GM21360 (cell line): ENCODE data around the gene NNAT.

Experiments
- ATAC-seq: cut with Tn5 transposase; IDR thresholded peaks from one replicate; pipeline ENCODE4 v1.9.1; 2021; ENCODE audit warnings: mild to moderate bottlenecking, moderate library complexity; ENCODE audit not compliant: unreplicated experiment

NNAT gene

GRCh38 chr20:37523911-37524700 is 3.1 kb downstream of the NNAT start:
- ATAC-seq, result no peak

- ATAC-seq, result no peak
Measured at GRCh38 chr20:37524859-37525708, 4.0 kb downstream of the NNAT start.

- ATAC-seq, result no peak
Measured at GRCh38 chr20:37525810-37526209, 4.8 kb downstream of the NNAT start.

- no peak for ATAC-seq
Measured at GRCh38 chr20:37526238-37526838, 5.3 kb downstream of the NNAT start.

- ATAC-seq, result no peak
Measured at GRCh38 chr20:37526839-37527637, 6.0 kb downstream of the NNAT start.

- peak; percentile 62 for ATAC-seq
Measured at GRCh38 chr20:37527638-37528445, 6.8 kb downstream of the NNAT start, which contains the start of gene BLCAP. TSS of gene BLCAP (minus strand) at chr20:37527876. CDS start at chr20:37519174, 8,702 bp downstream.

- ATAC-seq, result no peak
Measured at GRCh38 chr20:37528446-37529213, 7.6 kb downstream of the NNAT start.

- ATAC-seq, result no peak
Measured at GRCh38 chr20:37529214-37529967, 8.3 kb downstream of the NNAT start.

GRCh38 chr20:37529968-37530600 is 9.0 kb downstream of the NNAT start:
- ATAC-seq, result no peak

GRCh38 chr20:37530696-37531095 is 9.6 kb downstream of the NNAT start:
- no peak for ATAC-seq

GRCh38 chr20:37531856-37532255 is 10.8 kb downstream of the NNAT start:
- no peak for ATAC-seq

GRCh38 chr20:37533154-37533715 is 12.2 kb downstream of the NNAT start:
- ATAC-seq, result no peak

GRCh38 chr20:37534401-37535157 is 13.5 kb downstream of the NNAT start:
- ATAC-seq, result peak; percentile 77

- ATAC-seq, result no peak
Measured at GRCh38 chr20:37535443-37536132, 14.5 kb downstream of the NNAT start.

GRCh38 chr20:37537505-37537904 is 16.5 kb downstream of the NNAT start:
- ATAC-seq, result no peak

GRCh38 chr20:37538003-37538402 is 17.0 kb downstream of the NNAT start:
- ATAC-seq, result no peak
